UCSD-AML1 (cell line): ENCODE results near the gene SLC25A22.

Experiments
- DNase-seq: peaks from one replicate; lab custom pipeline; 2025; ENCODE audit not compliant: unreplicated experiment; lab: John Stamatoyannopoulos, UW

The SLC25A22 gene

DNA sequence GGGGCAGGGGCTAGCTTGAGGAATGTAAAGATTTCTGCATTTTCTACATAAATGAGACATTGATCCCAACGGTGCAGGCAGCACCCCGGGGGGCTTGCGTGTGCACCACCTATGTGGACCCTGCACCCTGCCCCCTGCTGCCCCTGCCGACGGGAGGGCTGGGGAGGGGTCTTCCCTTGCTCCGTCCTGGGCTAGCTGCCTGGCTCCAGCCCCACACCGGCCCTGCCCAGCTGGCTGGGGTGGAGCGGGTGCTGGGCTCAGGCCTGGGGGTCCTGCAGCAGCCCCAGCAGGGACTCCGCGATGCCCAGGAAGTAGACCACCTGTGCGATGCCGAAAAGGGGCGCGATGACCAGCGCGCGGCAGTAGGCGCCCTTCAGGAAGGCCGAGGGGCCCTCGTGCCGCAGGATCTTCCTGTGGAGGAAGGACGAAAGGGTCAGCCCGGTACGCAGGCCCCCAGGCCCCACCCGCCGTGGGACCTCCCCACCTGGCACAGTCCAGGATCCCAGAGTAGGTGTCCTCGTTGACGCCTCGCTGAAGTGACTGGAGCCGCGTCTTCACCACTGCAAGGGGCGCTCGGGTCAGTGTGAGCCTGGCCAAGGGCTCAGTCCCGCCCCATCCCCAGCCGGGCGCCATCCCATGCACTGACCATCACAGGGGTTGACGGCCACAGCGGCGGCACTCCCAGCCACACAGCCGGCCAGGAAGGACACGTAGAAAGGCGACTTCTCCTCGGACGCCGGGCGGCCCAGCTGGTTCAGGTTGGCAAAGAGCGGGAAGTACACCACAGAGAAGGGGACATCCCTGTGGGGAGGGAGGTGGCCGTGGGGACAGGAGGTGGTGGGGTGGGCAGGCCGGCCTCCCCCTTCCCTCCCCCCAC is 6.2 kb downstream of the SLC25A22 start:
- no peak for DNase-seq

- DNase-seq: no peak
Observed at GRCh38 chr11:790721-791564, 7.1 kb downstream of the SLC25A22 start.

DNA sequence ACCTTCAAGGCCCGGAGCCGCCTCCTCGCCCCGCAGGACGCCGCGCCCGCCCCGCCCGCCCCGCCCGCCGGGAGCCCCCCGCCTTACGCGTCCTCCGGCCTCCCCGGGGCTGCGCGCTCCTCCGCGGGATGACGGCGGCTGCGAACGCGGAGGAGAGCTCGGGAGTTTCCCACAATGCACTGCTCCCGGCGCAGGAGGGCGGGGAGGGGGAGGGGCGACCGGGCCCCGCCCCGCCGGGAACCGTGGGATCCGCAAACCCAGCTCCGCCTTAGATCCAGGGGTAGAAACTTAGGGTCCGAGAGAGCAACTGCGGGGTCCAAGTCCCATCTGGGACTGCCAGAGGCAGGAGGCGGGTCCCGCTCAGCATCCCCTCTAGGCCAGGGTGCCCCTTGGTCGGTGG is 8.1 kb downstream of the SLC25A22 start, which contains the start of gene CEND1:
CEND1 (minus strand) TSS at position 148 of the 400 bp plus-strand sequence. CDS start 1,514 bp downstream, outside the sequence.
- DNase-seq: no peak

GRCh38 chr11:788953-789940 is 8.8 kb downstream of the SLC25A22 start:
- no peak for DNase-seq

- no peak for DNase-seq
Observed at GRCh38 chr11:788009-788640, 10.0 kb downstream of the SLC25A22 start.

DNA sequence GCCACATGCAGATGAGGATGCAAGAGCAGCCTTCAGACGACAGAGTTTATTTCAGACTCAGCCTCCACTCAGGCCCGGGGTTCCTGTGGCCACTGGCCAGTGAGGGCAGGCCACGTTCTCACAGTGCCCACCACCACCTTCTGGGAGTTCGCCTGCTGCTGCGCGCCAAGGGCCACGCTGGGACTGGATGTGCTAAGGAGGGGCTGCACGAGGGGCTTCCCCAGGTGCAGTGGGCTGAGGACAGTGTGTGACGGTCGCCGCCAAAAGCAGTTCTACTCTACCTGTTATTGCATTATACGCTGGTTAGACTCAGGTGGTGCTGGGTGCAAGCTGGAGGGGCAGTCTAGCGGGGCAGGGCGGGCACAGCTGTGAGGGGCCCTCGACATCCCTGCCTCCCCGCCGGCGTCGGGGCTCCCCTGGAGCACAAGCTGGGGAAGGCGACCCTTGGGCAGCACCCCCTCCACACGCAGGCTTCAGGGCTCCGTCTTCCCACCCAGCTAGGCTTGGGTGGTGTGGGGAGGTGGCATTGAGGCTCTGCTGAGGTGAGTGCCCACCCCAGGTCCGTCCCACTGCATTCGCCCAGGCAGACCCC is 10.9 kb downstream of the SLC25A22 start:
- DNase-seq: no peak

DNA sequence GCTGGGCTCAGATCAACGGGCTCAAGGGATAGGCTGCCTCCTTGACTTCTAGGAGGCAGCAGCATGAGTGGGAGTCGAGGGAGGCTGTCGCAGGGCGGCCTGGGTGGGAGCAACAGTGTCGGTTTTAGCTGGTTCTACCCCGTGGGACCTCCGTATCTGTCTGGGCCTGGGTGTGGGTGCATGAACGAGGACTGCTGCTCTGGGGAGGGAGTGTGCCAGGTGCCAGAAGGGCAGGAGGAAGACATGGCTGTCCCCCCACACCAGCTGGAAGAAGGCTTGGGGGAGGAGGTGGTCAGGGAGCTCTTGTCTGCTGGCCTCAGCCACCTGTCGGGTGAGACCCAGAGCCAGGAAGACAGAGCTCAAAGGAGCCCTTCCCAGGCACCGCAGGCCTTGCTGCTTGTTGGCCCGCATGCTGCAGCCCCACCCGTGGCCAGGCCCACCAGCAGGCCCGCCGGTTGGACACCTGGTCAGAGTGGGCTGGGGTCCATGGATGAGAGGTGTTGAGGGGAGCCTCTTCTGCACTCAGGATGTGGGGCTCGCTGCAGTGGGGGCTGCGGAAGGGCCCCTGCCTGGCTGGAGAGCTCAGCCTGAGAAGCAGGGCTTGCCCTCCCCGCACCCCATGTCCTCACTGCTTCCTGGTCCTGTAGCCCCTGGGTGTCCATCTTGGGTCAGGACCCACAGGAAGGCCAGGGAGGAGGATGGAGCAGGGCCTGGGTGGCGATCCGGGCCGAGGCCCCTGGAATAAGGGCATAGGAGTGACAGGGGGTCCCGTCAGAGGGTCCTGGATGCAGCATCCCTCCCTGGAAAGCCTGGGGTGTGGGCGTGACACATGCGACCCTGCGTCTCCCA is 11.6 kb downstream of the SLC25A22 start:
- DNase-seq: no peak

DNA sequence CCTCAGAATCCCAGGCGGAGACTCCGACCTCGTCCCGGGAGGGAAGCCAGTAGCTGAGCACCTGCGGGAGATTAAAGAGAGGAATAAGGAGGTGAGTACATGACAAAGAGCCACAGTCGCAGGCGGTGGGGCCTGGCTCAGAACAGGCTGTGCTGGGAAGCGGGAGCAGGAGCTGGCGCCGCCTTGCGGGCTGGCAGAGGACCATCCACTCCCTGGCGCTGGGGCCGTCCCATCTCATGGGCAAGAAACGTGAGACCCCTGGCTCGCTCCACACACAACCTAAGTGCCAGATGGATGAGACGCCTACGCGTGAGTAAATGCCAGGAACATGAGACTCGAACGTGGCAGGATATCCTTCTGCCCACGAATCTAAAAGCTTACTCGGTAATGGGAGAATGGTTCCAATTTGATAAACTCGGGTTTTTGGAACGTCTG is 14.5 kb downstream of the SLC25A22 start:
- no peak for DNase-seq

DNA sequence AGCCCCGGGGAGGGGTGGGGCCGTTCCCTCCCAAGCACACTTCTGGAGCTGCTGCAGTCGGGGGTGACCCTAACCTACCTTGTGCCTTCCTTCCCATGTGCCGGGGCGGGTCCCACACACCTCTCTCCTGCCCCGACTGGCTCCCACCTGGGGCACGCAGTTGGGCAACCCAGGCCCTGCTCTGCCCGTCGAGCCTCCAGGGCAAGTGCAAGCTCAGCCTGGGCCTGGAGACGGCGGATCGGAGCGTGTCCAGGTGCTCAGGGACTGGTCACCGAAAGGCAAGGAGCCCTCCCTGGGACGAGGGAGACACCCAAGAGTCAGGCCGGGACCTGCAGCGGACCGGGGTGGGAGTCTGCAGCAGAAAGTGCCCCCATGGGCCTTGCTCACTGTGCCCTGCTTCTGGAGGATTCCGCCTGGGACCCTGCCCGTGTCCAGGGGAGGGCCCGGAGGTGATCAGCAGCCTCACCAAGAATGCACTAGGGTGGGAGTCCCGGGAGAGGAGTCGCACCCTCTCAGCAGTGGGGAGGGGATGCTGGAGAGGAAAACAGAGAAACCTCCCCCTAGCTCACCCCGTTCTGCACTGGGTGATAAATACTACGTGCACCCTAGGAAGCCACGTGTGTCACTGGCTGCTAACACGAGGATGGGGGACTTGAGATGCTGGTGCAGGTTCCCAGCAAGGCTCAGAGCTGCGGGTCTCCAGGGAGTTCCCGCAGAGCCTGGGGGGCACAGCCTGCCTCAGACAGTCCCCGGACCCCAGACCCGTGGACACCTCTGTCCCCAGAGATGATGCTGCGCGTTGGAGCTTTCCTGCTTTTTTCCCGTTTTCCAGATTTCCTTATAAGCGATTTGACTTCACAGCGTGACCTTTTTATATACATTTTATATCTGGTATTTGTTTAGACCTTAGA is 15.6 kb downstream of the SLC25A22 start:
- no peak for DNase-seq

DNA sequence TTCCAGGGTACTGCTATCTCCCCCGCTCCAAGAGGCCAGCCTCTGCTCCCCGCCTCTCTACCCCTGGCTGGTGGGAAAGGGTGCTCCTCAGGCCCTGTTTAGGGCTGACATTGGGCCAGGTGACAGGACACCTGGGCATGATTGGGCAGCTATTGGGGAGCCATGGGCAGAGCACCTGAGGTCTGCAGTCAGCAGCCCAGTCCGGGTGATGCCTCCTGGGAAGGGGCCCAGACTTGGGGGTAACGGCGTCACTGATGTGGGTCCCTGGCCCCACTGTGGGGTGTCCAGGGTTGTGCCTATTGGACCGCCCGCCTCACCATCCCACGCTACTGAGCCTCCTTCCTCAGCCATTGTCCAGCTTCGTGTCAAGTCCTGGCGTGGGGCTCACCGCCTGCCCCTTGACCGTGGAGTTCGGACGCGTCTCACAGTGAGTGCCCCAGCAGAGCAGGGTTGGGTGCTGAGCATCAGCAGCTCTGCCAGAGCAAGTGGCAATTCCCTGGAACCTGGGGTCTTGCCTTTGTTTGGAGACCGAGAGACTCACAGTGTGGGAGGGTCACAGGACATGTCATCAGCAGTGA is 18.0 kb downstream of the SLC25A22 start:
- DNase-seq: no peak

DNA sequence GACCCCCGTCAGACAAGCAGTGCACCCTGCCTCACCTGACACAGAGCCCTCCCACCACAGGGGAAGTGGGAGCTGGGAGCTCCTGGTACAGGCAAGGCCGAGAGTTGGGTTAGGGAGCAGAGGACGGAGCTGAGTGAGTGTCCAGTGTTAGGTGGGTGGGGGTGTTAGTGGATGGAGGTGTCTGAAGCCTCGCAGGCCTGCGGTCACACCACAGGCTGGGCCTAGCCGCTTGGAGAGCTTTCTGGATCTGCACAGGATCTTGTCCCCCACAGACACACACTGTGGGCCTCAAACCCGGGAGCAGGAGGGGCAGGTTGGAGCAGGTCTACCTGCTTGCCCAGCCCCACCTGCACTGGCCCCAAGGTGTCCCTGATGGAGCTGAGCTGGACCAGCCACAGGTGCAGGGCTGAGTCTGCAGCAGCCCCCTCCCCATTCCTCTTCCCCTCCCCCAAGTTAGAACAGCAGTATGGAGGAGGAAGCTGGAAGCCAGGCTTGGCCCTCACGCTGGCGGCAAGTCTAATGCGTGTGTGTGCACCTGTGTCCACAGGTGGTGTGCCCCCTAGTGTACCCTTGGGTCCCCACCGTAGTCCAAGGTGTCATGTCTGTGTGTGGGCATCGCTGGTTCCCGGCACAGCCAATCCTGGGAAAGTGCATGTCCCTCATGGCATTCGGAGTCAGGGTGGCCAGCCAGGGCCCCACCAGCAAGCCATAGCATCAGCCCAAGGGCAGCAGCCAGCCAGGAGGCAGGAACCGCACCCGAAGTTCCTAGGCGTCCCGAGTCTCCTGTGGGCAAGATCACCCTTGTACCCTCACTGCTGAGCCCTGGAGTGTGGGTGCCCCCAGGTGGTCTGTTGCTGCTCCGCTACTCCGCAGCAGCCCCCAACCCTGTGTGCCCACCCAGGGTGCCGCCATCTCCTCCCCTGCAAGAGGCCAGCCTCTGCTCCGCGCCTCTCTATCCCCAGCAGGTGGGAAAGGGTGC is 18.8 kb downstream of the SLC25A22 start:
- no peak for DNase-seq

- peak; percentile 92 for DNase-seq
Observed at GRCh38 chr11:777288-778255, 20.5 kb downstream of the SLC25A22 start, which contains the start of gene GATD1. GATD1 (minus strand) TSS chr11:777487; CDS start chr11:777462, 25 bp downstream.

DNA sequence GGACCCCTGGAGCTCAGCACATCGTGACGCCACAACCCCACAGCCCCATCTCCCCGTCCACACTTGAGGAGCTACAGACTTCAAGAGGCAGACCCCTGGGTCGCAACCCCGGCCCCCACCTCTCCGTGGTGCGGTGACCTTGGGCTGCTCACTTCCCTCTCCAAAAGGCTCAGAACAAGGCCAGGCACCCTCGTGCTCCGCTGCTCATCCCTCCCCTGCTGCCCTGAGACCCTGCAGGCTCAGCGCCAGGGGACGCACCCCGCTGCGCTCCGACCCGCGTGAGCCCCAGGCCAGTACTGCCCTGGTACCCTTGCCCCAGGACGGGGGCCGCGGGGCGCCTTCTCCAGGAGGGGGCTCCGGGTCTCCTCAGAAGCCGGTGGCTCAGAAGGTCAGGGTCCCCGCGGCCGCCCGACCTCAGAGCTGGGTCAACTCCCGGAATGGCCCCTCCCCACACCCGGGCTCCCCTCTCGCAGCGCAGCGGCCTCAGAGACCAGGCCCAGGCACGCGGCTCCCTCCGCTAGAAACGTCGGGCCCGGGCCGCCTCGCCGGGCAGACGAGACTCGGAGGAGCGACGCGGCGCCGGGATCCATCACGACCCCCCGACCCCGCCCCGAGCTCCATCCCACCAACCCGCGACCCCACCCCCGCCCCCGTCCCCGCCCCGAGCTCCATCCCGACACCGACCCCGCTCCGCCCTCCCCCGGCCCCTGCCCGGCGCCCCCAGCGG is 21.4 kb downstream of the SLC25A22 start:
- DNase-seq: peak; percentile 61

DNA sequence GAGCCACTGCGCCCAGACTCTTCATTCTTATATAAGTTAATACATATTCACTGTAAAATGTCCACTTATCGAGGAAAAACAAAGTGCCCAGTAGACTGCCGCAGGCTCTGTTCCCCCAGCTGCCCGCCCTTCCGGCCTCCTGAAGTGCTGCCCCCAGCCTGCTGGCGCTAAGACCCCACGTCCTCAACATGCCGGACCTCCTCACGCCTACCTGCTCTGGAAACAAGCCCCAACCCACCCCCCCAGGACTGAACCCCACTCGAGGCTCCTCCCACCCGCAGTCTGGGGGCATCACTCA is 21.9 kb downstream of the SLC25A22 start:
- no peak for DNase-seq
